Left forelimb (tissue), 1 donor: ENCODE measurements around the gene SLC22A31.
"Not testable (repeated sequence)": the region's sequence is repeated elsewhere in the genome, so short reads cannot be mapped to it uniquely, and the experiment has no call there.

Experiments used
- DNase-seq: peaks from one replicate; pipeline ENCODE4 v3.0.0-alpha.2; 2018; ENCODE audit warnings: low spot score

SLC22A31 gene

GRCh38 chr16:89178453-89179147, 21.7 kb downstream of the SLC22A31 start:
- DNase-seq = no peak

- DNase-seq = no peak
These were observed 22.8 kb downstream of the SLC22A31 start for GRCh38 chr16:89177501-89177900.

GRCh38 chr16:89176717-89177116, 23.6 kb downstream of the SLC22A31 start:
- no peak for DNase-seq

DNA sequence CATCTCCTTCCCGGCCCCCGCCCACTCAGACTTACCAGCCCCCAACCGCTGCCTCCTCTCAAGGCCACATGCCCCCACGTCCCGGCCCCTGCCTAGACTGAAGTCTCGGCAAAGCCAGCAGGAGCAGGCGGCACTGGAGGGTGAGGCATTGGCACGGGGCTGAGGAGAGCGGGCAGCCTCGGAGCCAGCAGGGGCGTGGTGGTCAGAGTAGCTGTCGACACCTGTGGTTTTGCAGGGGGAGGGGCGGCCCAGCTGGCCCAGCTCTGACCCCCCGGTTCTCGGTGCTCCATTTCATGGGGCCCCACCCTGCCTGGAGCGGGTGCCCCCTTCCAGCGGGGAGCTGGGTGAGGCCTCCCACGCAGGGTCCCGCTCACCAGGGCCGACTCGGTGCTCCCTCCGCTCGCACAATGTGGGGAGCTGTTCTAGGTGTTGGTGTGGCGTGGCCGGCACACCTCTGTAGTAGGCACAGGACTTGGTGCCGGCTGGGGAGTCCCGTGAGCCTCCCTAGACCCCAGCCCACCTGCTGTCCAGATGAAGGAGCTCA, 24.1 kb downstream of the SLC22A31 start:
- DNase-seq = no peak

DNA sequence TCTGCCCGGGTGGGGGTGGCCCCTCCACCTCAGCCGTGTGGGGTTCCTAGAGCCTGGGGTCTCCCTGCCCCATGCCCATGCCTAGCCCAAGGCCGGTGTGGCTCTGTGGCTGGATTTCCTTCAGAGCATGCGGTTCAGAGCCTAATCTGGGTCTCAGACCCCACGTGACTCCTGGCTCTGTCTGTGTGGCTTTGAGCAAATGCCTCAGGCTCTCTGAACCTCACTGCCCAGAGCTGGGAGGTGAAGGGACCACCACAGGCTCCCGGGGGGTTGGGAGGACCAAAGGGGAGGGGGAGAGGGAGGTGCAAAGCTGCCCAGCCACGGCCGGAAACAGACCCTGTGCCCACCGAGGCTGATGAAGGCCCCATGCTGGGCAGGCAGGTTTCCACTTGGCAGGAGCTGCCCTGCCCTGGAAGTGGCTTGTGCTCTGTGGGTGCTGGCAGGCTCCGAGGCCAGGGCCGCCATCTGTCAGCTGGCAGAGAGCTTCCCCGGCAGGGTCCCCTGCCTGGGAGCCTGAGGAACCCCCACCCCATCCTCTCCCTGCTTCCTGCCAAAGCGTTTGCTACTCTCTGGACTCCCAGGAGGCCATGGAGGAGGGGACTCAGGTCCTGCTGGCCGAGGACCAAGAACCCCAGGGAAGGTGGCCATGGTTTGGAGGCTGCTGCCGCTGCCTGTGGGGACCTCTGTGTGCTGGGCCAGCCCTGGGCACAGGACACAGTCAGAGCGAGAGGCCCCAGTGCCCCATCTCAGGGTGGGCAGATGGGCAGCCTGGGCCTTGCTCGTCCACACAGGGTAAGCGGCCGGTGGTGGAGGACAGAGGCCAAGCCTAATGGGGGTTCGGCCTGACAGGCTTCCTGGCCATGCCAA, 24.8 kb downstream of the SLC22A31 start:
- DNase-seq = no peak

- no peak for DNase-seq
These were observed 25.5 kb downstream of the SLC22A31 start for GRCh38 chr16:89174877-89175276.

- DNase-seq = no peak
These were observed 26.1 kb downstream of the SLC22A31 start for GRCh38 chr16:89174055-89174827.

GRCh38 chr16:89173174-89173921, 27.0 kb downstream of the SLC22A31 start:
- DNase-seq = no peak

GRCh38 chr16:89172528-89173173, 27.7 kb downstream of the SLC22A31 start:
- DNase-seq = no peak

DNA sequence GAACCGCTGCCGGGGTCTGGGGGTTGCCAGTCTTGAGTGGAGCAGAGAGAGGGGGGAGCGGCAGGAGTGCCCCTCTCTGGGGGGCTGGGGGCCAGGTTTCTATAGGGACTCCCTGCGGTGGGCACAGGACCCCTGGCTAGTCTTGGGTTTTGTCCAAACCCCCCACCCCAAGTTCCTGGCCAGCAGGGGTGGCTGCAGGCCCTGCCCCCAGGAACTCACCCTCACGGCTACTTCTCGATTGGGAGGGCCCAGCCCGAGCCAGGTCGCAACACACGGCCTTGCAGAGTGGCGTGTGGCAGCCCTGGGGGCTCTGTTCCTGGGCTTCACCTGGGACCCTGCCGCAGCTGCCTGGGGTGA, 28.2 kb downstream of the SLC22A31 start:
- DNase-seq = no peak

- peak; percentile 93 for DNase-seq
These were observed 28.8 kb downstream of the SLC22A31 start, which contains the start of gene CDH15 for GRCh38 chr16:89171216-89172170. Gene CDH15 (plus strand): TSS chr16:89171748. CDS start chr16:89171832, 84 bp downstream.

- no peak for DNase-seq
These were observed 29.8 kb downstream of the SLC22A31 start for GRCh38 chr16:89170346-89171215.

DNA sequence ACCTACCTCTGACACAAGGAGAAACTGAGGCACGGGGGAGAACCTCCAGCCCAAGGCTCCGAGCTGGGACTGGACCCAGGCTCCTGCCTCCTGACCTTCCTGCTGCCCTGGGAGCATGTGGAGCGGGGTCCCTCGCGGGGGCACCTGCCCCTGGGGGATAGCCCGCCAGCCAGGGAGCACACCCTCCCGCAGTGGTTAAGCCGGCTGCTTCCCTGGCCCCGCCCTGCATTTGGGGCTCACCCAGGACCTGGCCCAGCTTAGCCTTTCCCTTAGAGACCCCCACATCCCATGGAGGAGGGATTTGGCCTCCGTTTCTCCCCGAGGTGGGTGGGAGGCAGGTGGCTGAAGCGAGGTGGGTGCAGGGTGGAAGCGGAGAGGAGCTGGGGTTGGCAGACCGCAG, 30.6 kb downstream of the SLC22A31 start:
- no peak for DNase-seq

GRCh38 chr16:89168381-89169189, 31.8 kb downstream of the SLC22A31 start:
- DNase-seq = no peak

DNA sequence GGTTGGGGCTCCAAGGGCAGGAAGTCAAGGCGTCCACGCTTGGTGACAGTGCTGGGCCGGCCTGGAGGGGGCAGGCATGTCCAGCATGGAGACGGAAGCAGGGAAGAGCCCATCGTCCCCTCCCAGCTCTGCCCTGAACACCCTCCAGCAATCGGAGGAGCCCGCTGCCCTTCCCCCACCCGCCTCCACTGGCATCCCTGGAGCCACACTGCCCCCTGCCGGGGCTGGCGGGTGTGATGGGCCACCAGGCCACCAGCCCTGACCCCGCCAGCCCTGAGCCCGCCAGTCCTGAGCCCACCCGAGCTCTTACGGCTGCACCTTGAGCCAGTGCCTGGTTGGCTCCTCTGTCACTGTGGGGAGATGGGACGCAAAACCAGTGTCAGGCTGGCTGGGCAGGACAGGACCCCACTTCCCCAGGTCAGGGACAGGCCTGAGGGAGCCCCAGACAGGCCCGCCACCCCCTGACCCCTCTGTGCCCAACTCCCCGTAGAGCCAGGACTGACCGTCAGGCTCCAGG, 32.9 kb downstream of the SLC22A31 start:
- peak; percentile 88 for DNase-seq

DNA sequence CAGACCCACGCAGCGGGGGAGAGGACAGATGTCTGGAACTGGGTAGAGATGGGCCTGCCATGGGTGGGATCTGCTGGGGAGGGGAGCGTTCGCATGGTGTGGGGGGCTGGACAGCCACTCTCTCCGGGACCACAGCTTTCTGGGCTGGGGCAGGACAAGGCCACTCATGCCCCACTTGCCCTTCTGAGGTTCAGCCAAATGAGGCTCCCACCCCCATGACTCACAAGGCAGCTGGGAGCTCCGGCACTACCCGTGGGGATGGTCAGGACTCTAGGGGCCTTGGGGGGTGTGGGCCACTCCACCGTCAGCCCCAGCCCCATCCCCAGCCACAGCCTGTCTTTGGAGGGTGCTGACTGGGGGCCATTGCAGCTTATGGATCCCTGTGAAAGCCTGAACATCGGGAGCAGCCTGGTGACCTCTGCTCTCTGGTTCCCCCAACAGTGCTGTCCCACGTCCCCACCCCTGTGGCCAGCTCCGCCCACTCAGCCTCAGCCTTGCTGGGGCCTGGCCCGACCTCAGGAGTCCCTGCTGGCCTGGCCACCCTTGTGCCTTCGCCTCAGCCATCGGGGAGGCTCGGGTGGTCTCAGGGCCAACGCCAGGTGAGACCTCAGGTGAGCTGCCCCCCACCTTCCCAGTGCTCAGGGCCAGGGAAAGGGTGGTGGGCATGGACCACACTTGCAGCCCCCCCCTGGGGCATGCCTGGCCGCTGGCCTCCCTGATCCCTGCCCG, 33.5 kb downstream of the SLC22A31 start:
- DNase-seq = no peak

GRCh38 chr16:89165681-89165979, 34.7 kb downstream of the SLC22A31 start:
- DNase-seq = not testable (repeated sequence)
